Immature natural killer cell (primary cell): ENCODE results near the gene C16orf96. TPM values are rescaled to one million over a fixed set of nuclear protein-coding genes. Genes with fewer than 3 reads are reported as not detected.

ENCODE experiments used
- DNase-seq, 3 donors: peaks; one replicate each; pipeline ENCODE4 v3.0.0; 2022; ENCODE audit warnings: mixed read lengths in 1 of 3
- H3K27ac Mint-ChIP-seq, 6 donors: one replicate each; pipeline ENCODE4 v1.8.0; 2020; ENCODE audit warnings: mixed read lengths in 6 of 6, mild to moderate bottlenecking in 5 of 6, inconsistent platforms in 4 of 6, moderate library complexity in 3 of 6
- H3K27me3 Mint-ChIP-seq, 3 donors: one replicate each; pipeline ENCODE4 v1.8.0; 2020 to 2021; ENCODE audit warnings: low read depth in 3 of 3, mild to moderate bottlenecking in 3 of 3, mixed read lengths in 3 of 3, moderate library complexity in 3 of 3, inconsistent platforms in 1 of 3
- H3K36me3 Mint-ChIP-seq, 3 donors: one replicate each; pipeline ENCODE4 v1.8.0; 2020; ENCODE audit warnings: mixed read lengths in 3 of 3, inconsistent platforms in 2 of 3, mild to moderate bottlenecking in 2 of 3
- H3K4me1 Mint-ChIP-seq, 2 donors: one replicate each; pipeline ENCODE4 v1.8.0; 2020; ENCODE audit warnings: inconsistent platforms in 2 of 2, mild to moderate bottlenecking in 2 of 2, mixed read lengths in 2 of 2, moderate library complexity in 1 of 2
- H3K4me3 Mint-ChIP-seq, 5 donors: one replicate each; pipeline ENCODE4 v1.8.0; 2020; ENCODE audit warnings: mild to moderate bottlenecking in 5 of 5, mixed read lengths in 5 of 5, inconsistent platforms in 3 of 5, moderate library complexity in 3 of 5
- H3K9me3 Mint-ChIP-seq, 6 donors: one replicate each; pipeline ENCODE4 v1.8.0; 2020; ENCODE audit warnings: mild to moderate bottlenecking in 6 of 6, mixed read lengths in 6 of 6, inconsistent platforms in 4 of 6, moderate library complexity in 3 of 6
- polyA plus RNA-seq, 3 donors: library from polyadenylated mRNA; unstranded; fragments of 300-500 nt; fragmentation: Illumina TruSeq; gene quantifications; one replicate each; pipeline ENCODE4 v1.2.3, GENCODE V29; 2021

The C16orf96 gene
- polyA plus RNA-seq, 3 donors from 2014 or later = not detected

GRCh38 chr16:4615384-4616046 is 59.4 kb downstream of the C16orf96 start:
- Mint-ChIP-seq H3K4me3 (peak overlapping the region; percentile 86 to 94 (median 90)), H3K4me1 (peaks cover 13 to 36% of the 10 kb centered on the region in 2 donors), H3K27ac (peak overlapping the region; percentile 84 to 98 (median 94)), H3K27me3 (peaks cover 0 to 5% (median 2%) of the 10 kb centered on the region in 3 donors), H3K9me3 (no peaks in the 10 kb centered on the region), H3K36me3 (no peaks in the 10 kb centered on the region)
- DNase-seq = no peak

- Mint-ChIP-seq H3K36me3 (no peaks in the 10 kb centered on the region), H3K4me1 (peaks cover 13 to 36% of the 10 kb centered on the region in 2 donors), H3K9me3 (no peaks in the 10 kb centered on the region), H3K4me3 (peak overlapping the region; percentile 90 to 96 (median 93)), H3K27me3 (peaks cover 0 to 5% (median 4%) of the 10 kb centered on the region in 3 donors), H3K27ac (peak overlapping the region; percentile 95 to 100 (median 98))
- DNase-seq = peak; percentile 98 to 99 (median 98)
These were observed 60.1 kb downstream of the C16orf96 start for GRCh38 chr16:4616047-4616811.

GRCh38 chr16:4617880-4618279 is 61.7 kb downstream of the C16orf96 start:
- no peak for DNase-seq
- H3K4me1 Mint-ChIP-seq = peaks cover 13 to 32% of the 10 kb centered on the region in 2 donors
- peak overlapping the region in 5 of 6 donors; percentile 40 to 95 (median 45) for H3K27ac Mint-ChIP-seq
- peak overlapping the region in 4 of 5 donors; percentile 12 to 56 (median 26) for H3K4me3 Mint-ChIP-seq
- H3K9me3 Mint-ChIP-seq = no peaks in the 10 kb centered on the region
- no peaks in the 10 kb centered on the region for H3K36me3 Mint-ChIP-seq
- H3K27me3 Mint-ChIP-seq = peaks cover 0 to 5% (median 4%) of the 10 kb centered on the region in 3 donors

GRCh38 chr16:4618645-4619418 is 62.7 kb downstream of the C16orf96 start:
- no peak for DNase-seq
- no peak overlapping the region for H3K4me3 Mint-ChIP-seq

DNA sequence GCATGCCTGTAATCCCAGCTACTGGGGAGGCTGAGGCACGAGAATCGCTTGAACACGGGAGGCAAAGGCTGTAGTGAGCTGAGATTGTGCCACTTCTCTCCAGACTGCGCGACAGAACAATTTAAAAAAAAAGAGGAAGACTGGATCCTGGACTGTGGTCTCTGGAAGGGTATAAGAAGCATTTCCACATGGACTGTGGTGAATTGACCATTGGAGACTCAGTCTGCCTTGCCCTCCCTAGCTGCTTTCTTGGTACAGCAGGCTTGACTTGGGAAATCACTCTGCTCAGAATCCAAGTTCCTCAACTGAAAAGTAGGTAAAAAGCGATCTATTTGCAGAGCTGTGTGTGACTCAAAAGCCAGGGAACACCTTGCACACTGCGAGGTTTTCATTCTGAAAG is 67.5 kb downstream of the C16orf96 start:
- Mint-ChIP-seq H3K27me3 (peaks cover 3 to 11% (median 8%) of the 10 kb centered on the region in 3 donors), H3K27ac (peak overlapping the region; percentile 97 to 100 (median 99)), H3K9me3 (no peaks in the 10 kb centered on the region), H3K4me3 (peak overlapping the region; percentile 10 to 98 (median 54)), H3K4me1 (peaks cover 32 to 33% of the 10 kb centered on the region in 2 donors), H3K36me3 (no peaks in the 10 kb centered on the region)
- no peak for DNase-seq

More at GRCh38 chr16:4618645-4619418, 62.7 kb downstream of the C16orf96 start:
- peak overlapping the region in 1 of 6 donors; percentile 45 for H3K27ac Mint-ChIP-seq
- H3K27me3 Mint-ChIP-seq = peaks cover 0 to 6% (median 4%) of the 10 kb centered on the region in 3 donors
- peaks cover 15 to 23% of the 10 kb centered on the region in 2 donors for H3K4me1 Mint-ChIP-seq
- no peaks in the 10 kb centered on the region for H3K9me3 Mint-ChIP-seq
- no peaks in the 10 kb centered on the region for H3K36me3 Mint-ChIP-seq

DNA sequence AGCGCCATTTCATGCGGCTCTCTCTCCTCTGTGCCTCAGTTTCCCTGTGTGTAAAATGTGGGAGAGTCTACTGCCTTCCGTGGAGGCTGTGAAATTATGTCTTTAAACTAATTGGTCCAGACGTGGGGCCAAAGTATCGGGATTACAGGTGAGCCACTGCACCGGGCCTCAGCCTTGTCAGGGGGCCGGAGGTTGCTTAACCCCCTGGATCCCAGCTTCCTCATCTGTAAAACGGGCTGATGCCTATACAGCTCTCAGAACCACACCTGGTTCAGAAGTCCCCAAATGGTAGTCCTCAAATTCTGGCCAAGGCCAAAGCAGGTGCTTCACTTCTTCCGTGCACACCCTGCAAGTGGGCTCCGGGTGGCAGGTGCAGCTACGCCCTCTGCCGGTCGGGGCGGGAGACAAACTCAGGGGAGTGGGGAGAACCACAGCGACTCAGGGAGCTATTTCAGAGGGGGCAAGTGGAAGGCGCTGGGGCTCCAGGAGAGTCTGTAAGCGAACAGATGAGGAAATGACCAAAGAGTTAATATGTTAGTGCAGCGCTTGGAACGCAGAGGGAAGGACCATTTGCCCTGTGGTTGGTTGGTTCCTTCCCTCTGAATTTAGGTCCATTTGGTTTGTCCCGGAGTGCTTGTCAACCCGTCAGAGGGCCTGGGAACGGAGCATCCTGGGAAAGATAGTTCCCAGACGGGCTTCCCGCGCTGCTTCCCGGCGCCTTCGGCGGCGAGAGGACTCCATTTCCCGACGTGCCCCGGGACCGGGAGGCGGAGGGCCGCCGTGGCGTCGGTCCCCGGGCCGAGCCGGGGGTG is 68.1 kb downstream of the C16orf96 start, which contains the start of gene MGRN1:
Gene MGRN1 (plus strand): TSS at position 812 of the 812 bp plus-strand sequence. CDS start 135 bp downstream, outside the sequence.
- Mint-ChIP-seq H3K36me3 (no peaks in the 10 kb centered on the region), H3K4me3 (peak within 1 kb of the TSS; percentile 94 to 99 (median 98)), H3K27ac (peak within 1 kb of the TSS; percentile 97 to 100 (median 100)), H3K4me1 (peaks cover 37 to 38% of the 10 kb centered on the region in 2 donors), H3K9me3 (no peaks in the 10 kb centered on the region), H3K27me3 (peaks cover 3 to 12% (median 8%) of the 10 kb centered on the region in 3 donors)
- DNase-seq = peak; percentile 90 to 94 (median 94)

- peak overlapping the region; percentile 96 to 100 (median 98) for H3K27ac Mint-ChIP-seq
- peaks cover 38 to 40% of the 10 kb centered on the region in 2 donors for H3K4me1 Mint-ChIP-seq
- peaks cover 3 to 12% (median 8%) of the 10 kb centered on the region in 3 donors for H3K27me3 Mint-ChIP-seq
- no peaks in the 10 kb centered on the region for H3K9me3 Mint-ChIP-seq
- no peaks in the 10 kb centered on the region for H3K36me3 Mint-ChIP-seq
- DNase-seq = peak; percentile 78 to 84 (median 80)
- peak overlapping the region; percentile 94 to 99 (median 98) for H3K4me3 Mint-ChIP-seq
These were observed 68.9 kb downstream of the C16orf96 start for GRCh38 chr16:4624827-4625559.

GRCh38 chr16:4625560-4626159 is 69.5 kb downstream of the C16orf96 start:
- Mint-ChIP-seq H3K9me3 (no peaks in the 10 kb centered on the region), H3K4me1 (peaks cover 38 to 40% of the 10 kb centered on the region in 2 donors), H3K36me3 (no peaks in the 10 kb centered on the region), H3K27ac (peak overlapping the region; percentile 96 to 100 (median 98)), H3K4me3 (peak overlapping the region; percentile 94 to 99 (median 98)), H3K27me3 (peaks cover 3 to 12% (median 8%) of the 10 kb centered on the region in 3 donors)
- no peak for DNase-seq

DNA sequence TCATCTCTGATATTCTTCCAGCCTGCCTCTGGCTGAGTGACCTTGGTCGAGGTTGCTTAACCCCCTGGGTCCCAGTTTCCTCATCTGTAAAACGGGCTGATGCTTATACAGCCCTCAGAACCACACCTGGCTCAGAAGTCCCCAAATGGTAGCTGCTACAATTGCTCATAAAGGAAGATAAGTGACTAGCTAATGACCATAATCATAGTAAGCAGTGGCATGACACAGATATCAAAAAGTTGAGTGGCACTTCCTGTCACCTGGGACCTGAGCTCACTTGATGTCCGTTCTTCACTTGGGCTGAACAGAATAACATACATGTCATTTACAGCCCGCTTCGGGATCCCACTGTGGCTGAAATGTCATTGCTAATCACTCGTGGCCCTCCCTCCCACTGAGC is 70.3 kb downstream of the C16orf96 start:
- Mint-ChIP-seq H3K36me3 (peaks cover 4 to 6% (median 4%) of the 10 kb centered on the region in 3 donors), H3K9me3 (no peaks in the 10 kb centered on the region), H3K27ac (peak overlapping the region; percentile 96 to 100 (median 98)), H3K4me1 (peaks cover 41 to 46% of the 10 kb centered on the region in 2 donors), H3K27me3 (peaks cover 3 to 12% (median 7%) of the 10 kb centered on the region in 3 donors), H3K4me3 (peak overlapping the region; percentile 94 to 99 (median 98))
- DNase-seq = no peak

DNA sequence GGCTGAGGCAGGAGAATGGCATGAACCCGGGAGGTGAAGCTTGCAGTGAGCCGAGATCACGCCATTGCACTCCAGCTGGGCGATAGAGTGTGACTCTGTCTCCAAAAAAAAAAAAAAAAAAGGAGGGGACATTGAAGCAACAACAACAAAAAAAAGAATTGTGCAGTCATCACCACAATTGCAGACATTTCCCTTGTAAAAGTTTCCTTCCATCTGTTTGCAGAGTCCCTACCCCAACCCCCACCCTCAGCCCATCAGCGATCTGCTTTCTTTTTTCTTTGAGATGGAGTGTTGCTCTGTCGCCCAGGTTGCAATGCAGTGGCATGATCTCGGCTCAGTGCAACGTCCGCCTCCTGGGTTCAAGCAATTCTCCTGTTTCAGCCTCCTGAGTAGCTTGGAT is 72.1 kb downstream of the C16orf96 start:
- Mint-ChIP-seq H3K9me3 (no peaks in the 10 kb centered on the region), H3K27me3 (peaks cover 3 to 12% (median 7%) of the 10 kb centered on the region in 3 donors), H3K4me1 (peaks cover 43 to 53% of the 10 kb centered on the region in 2 donors), H3K4me3 (no peak overlapping the region), H3K36me3 (peaks cover 4 to 7% (median 7%) of the 10 kb centered on the region in 3 donors), H3K27ac (peak overlapping the region in 1 of 6 donors; percentile 28)
- DNase-seq = no peak

- Mint-ChIP-seq H3K27ac (peak overlapping the region in 1 of 6 donors; percentile 24), H3K27me3 (peaks cover 0 to 3% (median 0%) of the 10 kb centered on the region in 3 donors), H3K9me3 (no peaks in the 10 kb centered on the region), H3K4me3 (no peak overlapping the region), H3K36me3 (peaks cover 4 to 11% (median 7%) of the 10 kb centered on the region in 3 donors), H3K4me1 (peaks cover 23 to 40% of the 10 kb centered on the region in 2 donors)
- no peak for DNase-seq
These were observed 75.3 kb downstream of the C16orf96 start for GRCh38 chr16:4631444-4631843.
